Upper lobe of left lung (tissue), 6 donors: ENCODE data around the gene CLUH. TPM values are rescaled to one million over a fixed set of nuclear protein-coding genes. Genes with fewer than 3 reads are reported as not detected.

Source experiments
- ATAC-seq, 2 donors: fragments of 200-7000 bp; cut with Tn5 transposase; one replicate each; pipeline ENCODE4 v1.9.1; 2022; ENCODE audit warnings: mild to moderate bottlenecking in 2 of 2, moderate library complexity in 2 of 2; ENCODE audit not compliant: low FRiP score in 2 of 2
- DNase-seq, 2 donors: peaks; one replicate each; pipeline ENCODE4 v3.0.0-alpha.2; 2019 to 2020
- H3K27ac ChIP-seq, 4 donors: fragments of 200-600 bp; sonication (generic); one replicate each; pipeline ENCODE4 v1.5.1; 2016 to 2019
- H3K27me3 ChIP-seq, 4 donors: fragments of 200-600 bp; sonication (generic); one replicate each; pipeline ENCODE4 v1.5.1; 2017 to 2019
- H3K36me3 ChIP-seq, 4 donors: fragments of 200-600 bp; sonication (generic); one replicate each; pipeline ENCODE4 v1.5.1; 2016 to 2019
- H3K4me1 ChIP-seq, 4 donors: fragments of 200-600 bp; sonication (generic); one replicate each; pipeline ENCODE4 v1.5.1; 2018 to 2019
- H3K4me3 ChIP-seq, 4 donors: fragments of 200-600 bp; sonication (generic); one replicate each; pipeline ENCODE4 v1.5.1; 2017 to 2019; ENCODE audit warnings: mild to moderate bottlenecking in 2 of 4, moderate library complexity in 1 of 4
- H3K9me3 ChIP-seq, 4 donors: fragments of 200-600 bp; sonication (generic); one replicate each; pipeline ENCODE4 v1.5.1; 2018 to 2019
- CTCF ChIP-seq, 6 experiments: fragments of 450-650 bp in 4 of 6; fragments of 200-600 bp in 2 of 6; sonication (generic) in 2 of 6; IDR thresholded peaks; one replicate each; pipeline ENCODE4 v1.5.1; 2016 to 2019; ENCODE audit warnings: antibody characterized with exemption in 6 of 6
- EP300 ChIP-seq, 4 donors: sonication (generic); formaldehyde crosslinking; IDR thresholded peaks; one replicate each; pipeline ENCODE4 v1.5.1; 2017; ENCODE audit warnings: antibody characterized with exemption in 4 of 4, control low read depth in 2 of 4
- POLR2A ChIP-seq, 4 donors: fragments of 450-650 bp; IDR thresholded peaks; one replicate each; pipeline ENCODE4 v1.5.1; 2016 to 2017; ENCODE audit warnings: antibody characterized with exemption in 4 of 4, mild to moderate bottlenecking in 2 of 4
- POLR2AphosphoS5 ChIP-seq, 2 donors: sonication (generic); formaldehyde crosslinking; IDR thresholded peaks; one replicate each; pipeline ENCODE4 v1.5.1; 2017; ENCODE audit warnings: antibody characterized with exemption in 2 of 2
- whole genome bisulfite sequencing, 2 donors: methylation state at CpG; one replicate each; pipeline ENCODE4 v1.1.5; 2017 to 2018; 5-methylcytosine and 5-hydroxymethylcytosine counted together
- total RNA-seq, 6 donors: library from RNA; depleted of rRNA in 4 of 6; stranded (reverse); fragments of >200 nt in 4 of 6; gene quantifications; one replicate each; pipeline versions ENCODE4 v1.1.0 to v1.2.1, GENCODE V29; 2016 to 2021
- donor health status: DM: no; HTN: no; CAD: no; lungs with moderate emphysema.
- donor health status: DM: no; HTN: yes; CAD: no; lungs with severe emphysema.

The CLUH gene
- total RNA-seq, 6 donors from 2014 or later = 47.9 to 137 (median 87.2) TPM

DNA sequence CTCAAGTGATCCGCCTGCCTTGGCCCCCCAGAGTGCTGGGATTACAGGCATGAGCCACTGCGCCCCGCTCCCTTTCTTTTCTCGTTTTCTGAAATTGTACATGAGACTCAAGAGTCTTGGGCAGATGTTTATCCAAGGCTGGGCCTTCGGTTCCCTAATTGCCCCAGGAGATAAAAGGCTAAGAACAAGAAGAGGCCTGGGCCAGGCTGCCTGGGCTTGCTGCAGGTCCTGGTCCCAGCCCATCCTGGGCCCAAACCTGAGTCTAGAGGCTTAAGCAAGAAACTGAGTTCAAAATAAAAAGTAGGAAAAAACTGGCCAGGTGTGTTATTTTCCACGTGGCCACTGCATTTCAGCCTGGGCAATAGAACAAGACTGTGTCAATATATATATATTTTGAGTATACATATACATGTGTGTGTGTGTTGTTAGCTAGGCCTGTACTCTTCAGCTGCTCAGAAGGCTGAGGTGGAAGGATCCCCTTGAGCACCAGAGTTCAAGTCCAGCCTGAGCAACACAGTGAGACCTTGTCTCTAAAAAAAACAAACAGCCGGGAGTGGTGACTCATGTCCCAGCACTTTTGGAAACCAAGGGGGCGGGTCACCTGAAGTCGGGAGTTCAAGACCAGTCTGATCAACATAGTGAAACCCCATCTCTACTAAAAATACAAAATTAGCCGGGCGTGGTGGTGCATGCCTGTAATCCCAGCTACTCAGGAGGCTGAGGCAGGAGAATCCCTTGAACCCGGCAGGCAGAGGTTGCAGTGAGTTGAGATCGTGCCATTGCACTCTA lies 6.8 kb upstream of the CLUH start:
- Histone ChIP-seq H3K9me3 (no peaks in the 10 kb centered on the region), H3K4me3 (no peak overlapping the region), H3K4me1 (peaks cover 0 to under 1% (median 0%) of the 10 kb centered on the region in 4 donors), H3K27me3 (no peaks in the 10 kb centered on the region), H3K27ac (no peak overlapping the region), H3K36me3 (no peaks in the 10 kb centered on the region)
- TF ChIP-seq POLR2A (IDR thresholded peaks at IDR 0.05) (no peak), EP300 (IDR thresholded peaks at IDR 0.05) (no peak), POLR2AphosphoS5 (IDR thresholded peaks at IDR 0.05) (no peak), CTCF (IDR thresholded peaks at IDR 0.05) (no peak)
- ATAC-seq (no peak), DNase-seq (no peak)
- 82 to 84% methylated on average over 13 of the region's 13 CpGs for WGBS, 2 donors

DNA sequence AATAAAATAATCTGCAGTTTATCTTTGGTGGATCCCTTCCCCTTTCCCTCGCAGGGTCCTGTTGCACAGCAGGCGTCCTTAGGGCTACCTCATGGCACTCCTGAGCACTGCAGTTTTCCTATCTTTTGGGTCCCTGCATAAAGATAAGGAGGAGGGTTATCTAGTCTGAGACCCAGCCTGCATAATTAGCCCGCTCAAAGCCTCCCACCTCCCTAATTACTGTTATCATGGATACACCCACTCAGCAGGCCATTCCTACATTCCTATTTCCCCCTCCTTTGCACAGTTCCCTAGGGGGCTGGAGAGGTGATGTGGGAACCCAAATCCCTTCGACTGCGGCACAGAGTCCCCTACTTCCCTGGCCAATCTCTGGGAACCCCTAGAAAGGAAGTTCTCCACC lies 5.1 kb upstream of the CLUH start:
- Histone ChIP-seq H3K4me1 (peaks cover 8 to 14% (median 11%) of the 10 kb centered on the region in 4 donors), H3K9me3 (no peaks in the 10 kb centered on the region), H3K36me3 (no peaks in the 10 kb centered on the region), H3K4me3 (no peak overlapping the region), H3K27ac (no peak overlapping the region), H3K27me3 (no peaks in the 10 kb centered on the region)
- ATAC-seq (no peak), DNase-seq (no peak)
- WGBS, 2 donors = 68 to 81% methylated on average over 5 of the region's 5 CpGs
- TF ChIP-seq CTCF (IDR thresholded peaks at IDR 0.05) (no peak), POLR2A (IDR thresholded peaks at IDR 0.05) (no peak), POLR2AphosphoS5 (IDR thresholded peaks at IDR 0.05) (no peak), EP300 (IDR thresholded peaks at IDR 0.05) (no peak)

- H3K27ac ChIP-seq = no peak overlapping the region
- no peaks in the 10 kb centered on the region for H3K9me3 ChIP-seq
- no peaks in the 10 kb centered on the region for H3K36me3 ChIP-seq
- peaks cover 28 to 37% (median 32%) of the 10 kb centered on the region in 4 donors for H3K4me1 ChIP-seq
- no peaks in the 10 kb centered on the region for H3K27me3 ChIP-seq
- TF ChIP-seq POLR2AphosphoS5 (IDR thresholded peaks at IDR 0.05) = no peak
- TF ChIP-seq POLR2A (IDR thresholded peaks at IDR 0.05) = no peak
- TF ChIP-seq EP300 (IDR thresholded peaks at IDR 0.05) = no peak
- TF ChIP-seq CTCF (IDR thresholded peaks at IDR 0.05) = no peak
- H3K4me3 ChIP-seq = no peak overlapping the region
- WGBS, 2 donors = 90 to 91% methylated on average over 9 of the region's 9 CpGs
- DNase-seq (no peak), ATAC-seq (no peak)
These were observed 2.3 kb upstream of the CLUH start for GRCh38 chr17:2713881-2714280.

DNA sequence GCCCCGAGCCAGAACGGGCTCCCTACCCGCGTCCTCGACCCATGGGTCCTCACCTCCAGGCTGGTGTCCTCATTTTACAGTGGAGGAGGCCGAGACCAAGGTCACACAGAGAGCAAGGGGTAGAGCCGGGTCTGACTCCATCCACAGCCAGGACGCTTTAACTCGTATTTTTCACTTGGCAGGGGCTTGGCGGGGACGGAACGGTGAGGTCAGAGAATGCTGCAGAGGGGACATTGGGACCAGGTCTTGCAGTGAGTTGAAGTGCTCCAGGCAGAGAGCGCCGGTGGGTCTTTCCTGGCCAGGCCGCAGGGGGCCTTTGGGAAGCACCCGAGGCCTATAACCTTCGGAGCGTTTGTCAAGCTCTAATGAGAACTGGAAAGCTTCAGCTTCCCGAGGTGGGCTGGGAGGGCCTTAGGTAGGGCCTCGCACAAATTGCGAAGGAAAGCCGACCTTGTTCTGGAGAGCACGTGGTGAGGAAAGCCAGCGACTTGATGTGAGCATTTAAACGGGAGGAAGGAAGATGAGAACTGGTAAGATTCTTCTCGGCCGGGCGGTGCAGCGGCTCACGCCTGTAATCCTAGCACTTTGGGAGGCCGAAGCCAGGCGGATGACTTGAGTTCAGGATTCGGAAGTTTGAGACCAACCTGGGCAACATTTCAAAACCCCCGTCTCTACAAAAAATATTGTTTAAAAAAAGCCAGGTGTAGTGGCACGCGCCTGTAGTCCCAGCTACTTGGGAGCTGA lies 908 bp upstream of the CLUH start:
- DNase-seq (no peak), ATAC-seq (peak in 1 of 2 donors; percentile 1)
- TF ChIP-seq CTCF (IDR thresholded peaks at IDR 0.05) (no peak), POLR2AphosphoS5 (IDR thresholded peaks at IDR 0.05) (no peak), POLR2A (IDR thresholded peaks at IDR 0.05) (no peak), EP300 (IDR thresholded peaks at IDR 0.05) (no peak)
- Histone ChIP-seq H3K4me1 (peaks cover 43 to 51% (median 45%) of the 10 kb centered on the region in 4 donors), H3K9me3 (no peaks in the 10 kb centered on the region), H3K27me3 (no peaks in the 10 kb centered on the region), H3K27ac (peak overlapping the region; percentile 54 to 88 (median 78)), H3K4me3 (peak overlapping the region; percentile 45 to 99 (median 96)), H3K36me3 (no peaks in the 10 kb centered on the region)
- WGBS, 2 donors = 66 to 74% methylated on average over 23 to 36 of the region's 36 CpGs
